ENCODE data around the gene FIGLA. TPM values are rescaled to one million over a fixed set of nuclear protein-coding genes. Genes with fewer than 3 reads are reported as not detected.

FIGLA gene
- total RNA-seq, 1 donor from 2014 or later = not detected

GRCh38 chr2:70828115-70828514 lies 37.7 kb upstream of the FIGLA start:
- H3K9ac ChIP-seq (ENCODE audit: low read length) = no peak overlapping the region
- Mint-ChIP-seq H3K4me3 (ENCODE audit: unreplicated experiment) (no peak overlapping the region), H3K4me1 (ENCODE audit: low read depth, unreplicated experiment) (peaks cover 2% of the 10 kb centered on the region), H3K36me3 (ENCODE audit: low read depth, unreplicated experiment) (no peaks in the 10 kb centered on the region), H3K27ac (ENCODE audit: unreplicated experiment) (no peak overlapping the region), H3K27me3 (ENCODE audit: low read depth, unreplicated experiment) (peaks cover 24% of the 10 kb centered on the region), H3K9me3 (ENCODE audit: unreplicated experiment) (peaks cover 9% of the 10 kb centered on the region)
- no peaks in the 10 kb centered on the region for H3K79me2 ChIP-seq (ENCODE audit: insufficient read depth, low read length)
- peaks cover 3% of the 10 kb centered on the region for H3K27me3 ChIP-seq (ENCODE audit: insufficient read depth, low read length)
- no peak overlapping the region for H2AFZ ChIP-seq (ENCODE audit: low read depth, low read length)
- no peaks in the 10 kb centered on the region for H3K9me3 ChIP-seq (ENCODE audit: insufficient read depth, low read depth, low read length)
- H4K20me1 ChIP-seq (ENCODE audit: insufficient read depth, low read length) = no peaks in the 10 kb centered on the region
- no peak for TF ChIP-seq EZH2 (IDR thresholded peaks at IDR 0.05; ENCODE audit: insufficient read depth, low read length)
- TF ChIP-seq CTCF (IDR thresholded peaks at IDR 0.05; ENCODE audit: insufficient read depth, low read depth, low read length) = no peak
- no peak overlapping the region for H3K27ac ChIP-seq (ENCODE audit: low read depth, low read length)
- H3K4me1 ChIP-seq (ENCODE audit: insufficient read depth, low read length) = no peaks in the 10 kb centered on the region
- DNase-seq (ENCODE audit: low read depth) (no peak), FAIRE-seq (no peak)
- no peaks in the 10 kb centered on the region for H3K36me3 ChIP-seq (ENCODE audit: insufficient read depth, low read length)
- H3K4me3 ChIP-seq (ENCODE audit: insufficient read depth, low read depth, low read length) = no peak overlapping the region
- H3K4me2 ChIP-seq (ENCODE audit: low read length) = no peak overlapping the region

GRCh38 chr2:70827388-70827787 lies 36.9 kb upstream of the FIGLA start:
- Histone ChIP-seq H3K4me1 (ENCODE audit: insufficient read depth, low read length) (no peaks in the 10 kb centered on the region), H3K27ac (ENCODE audit: low read depth, low read length) (no peak overlapping the region), H3K9ac (ENCODE audit: low read length) (no peak overlapping the region), H3K36me3 (ENCODE audit: insufficient read depth, low read length) (no peaks in the 10 kb centered on the region), H3K79me2 (ENCODE audit: insufficient read depth, low read length) (no peaks in the 10 kb centered on the region), H2AFZ (ENCODE audit: low read depth, low read length) (no peak overlapping the region), H4K20me1 (ENCODE audit: insufficient read depth, low read length) (no peaks in the 10 kb centered on the region), H3K4me3 (ENCODE audit: insufficient read depth, low read depth, low read length) (no peak overlapping the region), H3K4me2 (ENCODE audit: low read length) (no peak overlapping the region), H3K9me3 (ENCODE audit: insufficient read depth, low read depth, low read length) (no peaks in the 10 kb centered on the region), H3K27me3 (ENCODE audit: insufficient read depth, low read length) (peaks cover 3% of the 10 kb centered on the region)
- peaks cover 7% of the 10 kb centered on the region for H3K9me3 Mint-ChIP-seq (ENCODE audit: unreplicated experiment)
- DNase-seq (ENCODE audit: low read depth) = no peak
- H3K36me3 Mint-ChIP-seq (ENCODE audit: low read depth, unreplicated experiment) = no peaks in the 10 kb centered on the region
- no peak for FAIRE-seq
- no peak overlapping the region for H3K27ac Mint-ChIP-seq (ENCODE audit: unreplicated experiment)
- peaks cover 23% of the 10 kb centered on the region for H3K27me3 Mint-ChIP-seq (ENCODE audit: low read depth, unreplicated experiment)
- H3K4me3 Mint-ChIP-seq (ENCODE audit: unreplicated experiment) = no peak overlapping the region
- peaks cover 2% of the 10 kb centered on the region for H3K4me1 Mint-ChIP-seq (ENCODE audit: low read depth, unreplicated experiment)
- no peak for TF ChIP-seq CTCF (IDR thresholded peaks at IDR 0.05; ENCODE audit: insufficient read depth, low read depth, low read length)
- TF ChIP-seq EZH2 (IDR thresholded peaks at IDR 0.05; ENCODE audit: insufficient read depth, low read length) = no peak

DNA sequence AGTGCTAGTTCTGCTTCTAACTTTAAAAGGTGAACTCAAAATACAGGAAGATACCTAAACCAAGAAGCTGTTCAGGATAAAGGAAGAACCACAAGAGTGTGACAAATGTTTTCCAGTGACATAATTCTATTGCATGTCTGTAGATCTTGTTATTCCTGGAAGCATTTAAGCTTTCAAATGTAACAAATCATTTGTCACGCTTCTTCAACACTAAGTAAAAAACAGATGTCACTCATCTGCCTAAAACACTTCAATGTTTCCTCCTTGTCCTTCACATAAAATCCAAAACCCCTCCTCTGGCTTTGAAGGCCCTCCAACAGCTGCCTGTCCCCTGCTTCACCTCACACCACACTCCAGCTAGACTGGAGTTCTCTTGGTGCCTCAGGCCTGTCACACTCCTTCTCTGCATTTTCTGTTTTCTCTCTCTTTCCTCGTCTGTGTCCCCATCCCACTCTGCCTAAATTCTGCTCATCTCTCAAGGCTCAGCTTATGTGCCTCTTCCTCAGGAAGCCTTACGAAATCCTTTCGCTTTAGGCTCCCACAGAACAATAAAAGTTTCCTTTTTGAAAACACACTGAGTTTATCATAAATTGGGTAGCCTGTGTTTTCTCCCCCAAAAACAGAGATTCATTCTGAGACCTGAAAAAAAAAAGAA lies 36.4 kb upstream of the FIGLA start:
- H3K9me3 Mint-ChIP-seq (ENCODE audit: unreplicated experiment) = peaks cover 6% of the 10 kb centered on the region
- H3K9ac ChIP-seq (ENCODE audit: low read length) = no peak overlapping the region
- H3K4me1 Mint-ChIP-seq (ENCODE audit: low read depth, unreplicated experiment) = peaks cover 2% of the 10 kb centered on the region

More for the DNA sequence above, 36.4 kb upstream of the FIGLA start:
- no peak overlapping the region for H3K4me3 ChIP-seq (ENCODE audit: insufficient read depth, low read depth, low read length)
- H3K9me3 ChIP-seq (ENCODE audit: insufficient read depth, low read depth, low read length) = no peaks in the 10 kb centered on the region
- H3K27me3 ChIP-seq (ENCODE audit: insufficient read depth, low read length) = peaks cover 3% of the 10 kb centered on the region
- no peaks in the 10 kb centered on the region for H3K4me1 ChIP-seq (ENCODE audit: insufficient read depth, low read length)
- H3K27ac Mint-ChIP-seq (ENCODE audit: unreplicated experiment) = no peak overlapping the region
- H3K4me3 Mint-ChIP-seq (ENCODE audit: unreplicated experiment) = no peak overlapping the region
- no peaks in the 10 kb centered on the region for H3K36me3 ChIP-seq (ENCODE audit: insufficient read depth, low read length)
- no peak overlapping the region for H3K4me2 ChIP-seq (ENCODE audit: low read length)
- H3K27me3 Mint-ChIP-seq (ENCODE audit: low read depth, unreplicated experiment) = peaks cover 20% of the 10 kb centered on the region
- H3K79me2 ChIP-seq (ENCODE audit: insufficient read depth, low read length) = no peaks in the 10 kb centered on the region
- TF ChIP-seq EZH2 (IDR thresholded peaks at IDR 0.05; ENCODE audit: insufficient read depth, low read length) (no peak), CTCF (IDR thresholded peaks at IDR 0.05; ENCODE audit: insufficient read depth, low read depth, low read length) (no peak)
- no peaks in the 10 kb centered on the region for H3K36me3 Mint-ChIP-seq (ENCODE audit: low read depth, unreplicated experiment)
- H3K27ac ChIP-seq (ENCODE audit: low read depth, low read length) = no peak overlapping the region
- no peak overlapping the region for H2AFZ ChIP-seq (ENCODE audit: low read depth, low read length)
- H4K20me1 ChIP-seq (ENCODE audit: insufficient read depth, low read length) = no peaks in the 10 kb centered on the region
- FAIRE-seq (no peak), DNase-seq (ENCODE audit: low read depth) (no peak)

All from astrocyte (in vitro differentiated cells and primary cell).